Thyroid gland (tissue), 4 donors: ENCODE data around the gene EVA1A.
A peak's percentile ranks its signal among the peaks of the same experiment; 100 is the strongest.

ENCODE experiments used
- POLR2A ChIP-seq, 2 donors: fragments of 450-650 bp; IDR thresholded peaks; one replicate each; pipeline ENCODE4 v1.6.1; 2017; ENCODE audit warnings: antibody characterized with exemption in 2 of 2, mild to moderate bottlenecking in 2 of 2, moderate library complexity in 1 of 2
- TF ChIP-seq, protein P1 (sequence below), 6 experiments: fragments of 200-600 bp in 3 of 6; fragments of 450-650 bp in 3 of 6; sonication (generic) in 3 of 6; IDR thresholded peaks; one replicate each; pipeline ENCODE4 v1.5.1; 2016 to 2019; ENCODE audit warnings: antibody characterized with exemption in 6 of 6, mild to moderate bottlenecking in 2 of 6, inconsistent platforms in 1 of 6, moderate library complexity in 1 of 6

DNA sequence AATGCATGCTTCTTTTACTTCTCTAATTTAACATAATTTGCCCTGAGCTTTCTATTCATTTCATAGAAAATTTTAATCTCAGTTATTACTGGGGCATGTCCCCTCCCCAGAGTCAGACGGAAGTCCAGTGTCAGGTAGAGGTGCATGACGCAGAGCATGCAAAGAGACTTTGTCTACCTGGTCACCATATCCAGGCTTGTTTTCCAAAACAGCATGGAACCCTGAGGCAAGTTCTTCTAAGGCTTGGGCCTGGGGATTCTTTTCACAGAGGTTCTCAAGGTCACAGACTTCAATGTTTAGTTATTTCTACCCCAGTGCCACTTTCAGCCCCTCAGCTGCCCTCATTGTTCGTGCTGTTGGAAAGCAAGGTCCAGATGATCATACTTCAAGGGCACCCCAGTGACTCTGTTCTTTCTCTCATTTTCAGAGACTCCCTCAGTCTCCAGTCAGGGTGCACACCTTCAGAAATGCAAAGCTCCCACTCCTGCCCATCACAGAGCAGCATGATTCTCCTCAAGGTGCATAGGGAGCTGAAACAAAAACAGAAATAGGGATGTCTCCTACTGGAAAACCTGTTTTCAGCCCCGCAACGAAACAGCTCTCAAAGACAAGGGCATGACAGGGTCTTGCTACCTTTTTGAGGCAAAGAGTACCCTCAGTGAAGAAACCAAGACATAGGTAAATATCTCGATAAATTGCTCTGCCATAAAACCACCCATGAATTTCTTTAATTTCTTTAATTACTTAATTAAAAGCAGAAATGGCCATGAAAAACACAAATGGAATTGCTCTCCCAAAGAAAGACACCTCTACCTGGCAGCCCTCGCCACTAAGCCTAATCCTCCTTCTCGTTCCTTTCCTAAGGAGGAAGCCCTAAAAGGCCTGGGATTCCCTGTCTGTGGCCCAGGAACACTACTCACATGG is 9.5 kb upstream of the EVA1A start:
- peak in 1 of 2 donors; percentile 21 for TF ChIP-seq POLR2A (IDR thresholded peaks at IDR 0.05)
- TF ChIP-seq, protein P1, sequence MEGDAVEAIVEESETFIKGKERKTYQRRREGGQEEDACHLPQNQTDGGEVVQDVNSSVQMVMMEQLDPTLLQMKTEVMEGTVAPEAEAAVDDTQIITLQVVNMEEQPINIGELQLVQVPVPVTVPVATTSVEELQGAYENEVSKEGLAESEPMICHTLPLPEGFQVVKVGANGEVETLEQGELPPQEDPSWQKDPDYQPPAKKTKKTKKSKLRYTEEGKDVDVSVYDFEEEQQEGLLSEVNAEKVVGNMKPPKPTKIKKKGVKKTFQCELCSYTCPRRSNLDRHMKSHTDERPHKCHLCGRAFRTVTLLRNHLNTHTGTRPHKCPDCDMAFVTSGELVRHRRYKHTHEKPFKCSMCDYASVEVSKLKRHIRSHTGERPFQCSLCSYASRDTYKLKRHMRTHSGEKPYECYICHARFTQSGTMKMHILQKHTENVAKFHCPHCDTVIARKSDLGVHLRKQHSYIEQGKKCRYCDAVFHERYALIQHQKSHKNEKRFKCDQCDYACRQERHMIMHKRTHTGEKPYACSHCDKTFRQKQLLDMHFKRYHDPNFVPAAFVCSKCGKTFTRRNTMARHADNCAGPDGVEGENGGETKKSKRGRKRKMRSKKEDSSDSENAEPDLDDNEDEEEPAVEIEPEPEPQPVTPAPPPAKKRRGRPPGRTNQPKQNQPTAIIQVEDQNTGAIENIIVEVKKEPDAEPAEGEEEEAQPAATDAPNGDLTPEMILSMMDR (IDR thresholded peaks at IDR 0.05) = no peak
